Neutrophil (primary cell): ENCODE data around the gene RBCK1.

ENCODE experiments used
- H3K27ac ChIP-seq: fragments of 200-600 bp; sonication (generic); 2 replicates; pipeline ENCODE4 v1.5.1; 2016; ENCODE audit warnings: mild to moderate bottlenecking, moderate library complexity
- H3K27me3 ChIP-seq: fragments of 200-600 bp; sonication (generic); 2 replicates; pipeline ENCODE4 v1.6.0; 2016; ENCODE audit warnings: mild to moderate bottlenecking
- H3K36me3 ChIP-seq: fragments of 200-600 bp; sonication (generic); 2 replicates; pipeline ENCODE4 v1.5.1; 2017
- H3K4me1 ChIP-seq, 2 experiments: fragments of 200-600 bp in 1 of 2; sonication (generic) in 1 of 2; 1 replicate in 1 of 2; 2 replicates in 1 of 2; pipeline versions ENCODE4 v1.5.1 to v1.6.1; 2013 to 2016; ENCODE audit warnings: low read depth in 1 of 2, low read length in 1 of 2, mild to moderate bottlenecking in 1 of 2, moderate library complexity in 1 of 2; ENCODE audit not compliant: control insufficient read depth in 1 of 2, insufficient read depth in 1 of 2
- H3K4me3 ChIP-seq, 2 experiments: fragments of 200-600 bp in 1 of 2; sonication (generic) in 1 of 2; 1 replicate in 1 of 2; 2 replicates in 1 of 2; pipeline ENCODE4 v1.5.1; 2013 to 2016; ENCODE audit warnings: low read depth in 1 of 2, low read length in 1 of 2, mild to moderate bottlenecking in 1 of 2, moderate library complexity in 1 of 2
- H3K9me3 ChIP-seq: fragments of 200-600 bp; sonication (generic); 2 replicates; pipeline ENCODE4 v1.5.1; 2016
- TF ChIP-seq, protein P1 (sequence below): fragments of 200-600 bp; sonication (generic); IDR thresholded peaks from 2 replicates; pipeline ENCODE4 v1.5.1; 2016; ENCODE audit warnings: antibody characterized with exemption

RBCK1 gene

DNA sequence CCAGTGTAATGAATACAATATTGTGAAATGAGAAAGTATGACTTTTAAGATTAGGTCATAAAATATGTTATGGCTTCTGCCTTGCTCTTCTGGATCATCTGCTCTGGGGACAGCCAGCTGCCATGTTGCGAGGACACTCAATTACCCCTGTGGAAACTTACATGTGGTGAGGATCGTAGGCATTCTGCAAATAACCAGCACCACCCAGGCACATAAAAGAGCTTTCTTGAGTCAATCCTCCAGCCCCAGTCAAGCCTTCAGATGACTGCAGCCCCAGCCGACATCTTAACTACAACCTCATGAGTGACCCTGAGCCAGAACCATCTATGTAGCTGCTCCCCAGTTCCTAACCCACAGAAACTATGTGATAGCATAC, 4.5 kb upstream of the RBCK1 start:
- H3K36me3 ChIP-seq = peaks cover 2% of the 10 kb centered on the region
- peaks cover 16 to 17% of the 10 kb centered on the region in 2 experiments for H3K4me1 ChIP-seq
- TF ChIP-seq, protein P1, sequence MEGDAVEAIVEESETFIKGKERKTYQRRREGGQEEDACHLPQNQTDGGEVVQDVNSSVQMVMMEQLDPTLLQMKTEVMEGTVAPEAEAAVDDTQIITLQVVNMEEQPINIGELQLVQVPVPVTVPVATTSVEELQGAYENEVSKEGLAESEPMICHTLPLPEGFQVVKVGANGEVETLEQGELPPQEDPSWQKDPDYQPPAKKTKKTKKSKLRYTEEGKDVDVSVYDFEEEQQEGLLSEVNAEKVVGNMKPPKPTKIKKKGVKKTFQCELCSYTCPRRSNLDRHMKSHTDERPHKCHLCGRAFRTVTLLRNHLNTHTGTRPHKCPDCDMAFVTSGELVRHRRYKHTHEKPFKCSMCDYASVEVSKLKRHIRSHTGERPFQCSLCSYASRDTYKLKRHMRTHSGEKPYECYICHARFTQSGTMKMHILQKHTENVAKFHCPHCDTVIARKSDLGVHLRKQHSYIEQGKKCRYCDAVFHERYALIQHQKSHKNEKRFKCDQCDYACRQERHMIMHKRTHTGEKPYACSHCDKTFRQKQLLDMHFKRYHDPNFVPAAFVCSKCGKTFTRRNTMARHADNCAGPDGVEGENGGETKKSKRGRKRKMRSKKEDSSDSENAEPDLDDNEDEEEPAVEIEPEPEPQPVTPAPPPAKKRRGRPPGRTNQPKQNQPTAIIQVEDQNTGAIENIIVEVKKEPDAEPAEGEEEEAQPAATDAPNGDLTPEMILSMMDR = no peak
- no peaks in the 10 kb centered on the region for H3K27me3 ChIP-seq
- H3K9me3 ChIP-seq = no peaks in the 10 kb centered on the region
- H3K4me3 ChIP-seq = no peak overlapping the region
- H3K27ac ChIP-seq = no peak overlapping the region

DNA sequence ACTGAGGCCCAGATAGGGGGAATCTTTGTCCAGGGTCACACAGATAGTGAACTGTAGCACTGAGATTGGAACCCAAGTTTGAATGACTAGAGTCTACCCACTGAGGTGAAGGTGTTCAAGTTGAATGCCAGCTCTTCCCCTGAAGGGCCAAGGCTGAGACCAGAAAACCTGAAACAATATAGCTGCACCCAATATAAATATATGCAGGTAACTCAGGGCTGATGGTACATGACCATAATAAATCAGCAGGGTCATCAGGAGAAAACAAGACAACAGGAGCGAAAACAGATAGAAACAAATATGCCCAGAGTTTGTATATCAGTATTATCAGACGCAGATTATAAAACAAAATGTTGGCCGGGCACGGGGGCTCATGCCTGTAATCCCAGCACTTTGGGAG, 4.0 kb upstream of the RBCK1 start:
- no peak overlapping the region for H3K4me3 ChIP-seq
- no peaks in the 10 kb centered on the region for H3K36me3 ChIP-seq
- peaks cover 21% of the 10 kb centered on the region in 2 experiments for H3K4me1 ChIP-seq
- TF ChIP-seq, protein P1 = no peak
- no peaks in the 10 kb centered on the region for H3K27me3 ChIP-seq
- no peak overlapping the region for H3K27ac ChIP-seq
- no peaks in the 10 kb centered on the region for H3K9me3 ChIP-seq

DNA sequence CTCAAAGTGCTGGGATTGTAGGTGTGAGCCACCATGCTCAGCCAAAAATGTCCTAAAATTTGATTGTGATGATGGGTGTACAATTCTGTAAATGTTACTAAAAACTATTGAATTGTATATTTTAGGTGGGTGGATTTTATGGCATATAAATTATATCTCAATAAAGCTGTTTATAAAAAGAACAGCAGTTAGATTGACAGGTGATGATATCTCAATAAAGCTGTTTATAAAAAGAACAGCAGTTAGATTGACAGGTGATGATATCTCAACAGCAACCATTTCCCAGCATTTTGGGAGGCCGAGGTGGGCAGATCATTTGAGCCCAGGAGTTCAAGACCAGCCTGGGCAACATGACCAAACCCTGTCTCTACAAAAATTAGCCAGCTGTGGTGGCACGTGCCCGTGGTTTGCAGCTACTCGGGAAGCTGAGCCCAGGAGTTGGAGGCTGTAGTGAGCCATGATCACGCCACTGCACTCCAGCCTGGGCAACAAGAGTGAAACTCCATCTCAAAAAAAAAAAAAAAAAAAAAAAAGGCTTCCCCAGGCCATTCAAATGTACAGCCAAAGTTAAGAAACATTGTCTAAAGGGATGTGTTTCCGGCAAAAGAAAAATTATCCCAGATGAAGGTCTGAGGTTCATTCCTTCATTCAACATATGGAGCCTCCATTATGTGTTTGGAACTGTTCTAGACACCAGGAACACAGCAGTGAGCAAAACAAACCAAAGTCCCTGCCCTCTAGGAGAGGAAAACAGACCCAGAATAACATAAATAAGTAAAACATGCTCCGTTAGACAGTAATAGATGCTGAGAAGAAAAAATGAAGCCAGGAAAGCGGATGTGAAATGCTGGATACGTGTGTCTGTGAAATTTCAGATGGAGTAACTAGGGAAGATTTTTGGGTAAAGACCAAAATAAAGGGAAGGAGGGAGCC, 1.6 kb upstream of the RBCK1 start:
- H3K4me3 ChIP-seq = peak overlapping the region in 1 of 2 experiments; percentile 99
- peaks cover 31 to 35% of the 10 kb centered on the region in 2 experiments for H3K4me1 ChIP-seq
- TF ChIP-seq, protein P1 = no peak
- no peaks in the 10 kb centered on the region for H3K27me3 ChIP-seq
- H3K9me3 ChIP-seq = no peaks in the 10 kb centered on the region
- peaks cover 18% of the 10 kb centered on the region for H3K36me3 ChIP-seq
- no peak overlapping the region for H3K27ac ChIP-seq

DNA sequence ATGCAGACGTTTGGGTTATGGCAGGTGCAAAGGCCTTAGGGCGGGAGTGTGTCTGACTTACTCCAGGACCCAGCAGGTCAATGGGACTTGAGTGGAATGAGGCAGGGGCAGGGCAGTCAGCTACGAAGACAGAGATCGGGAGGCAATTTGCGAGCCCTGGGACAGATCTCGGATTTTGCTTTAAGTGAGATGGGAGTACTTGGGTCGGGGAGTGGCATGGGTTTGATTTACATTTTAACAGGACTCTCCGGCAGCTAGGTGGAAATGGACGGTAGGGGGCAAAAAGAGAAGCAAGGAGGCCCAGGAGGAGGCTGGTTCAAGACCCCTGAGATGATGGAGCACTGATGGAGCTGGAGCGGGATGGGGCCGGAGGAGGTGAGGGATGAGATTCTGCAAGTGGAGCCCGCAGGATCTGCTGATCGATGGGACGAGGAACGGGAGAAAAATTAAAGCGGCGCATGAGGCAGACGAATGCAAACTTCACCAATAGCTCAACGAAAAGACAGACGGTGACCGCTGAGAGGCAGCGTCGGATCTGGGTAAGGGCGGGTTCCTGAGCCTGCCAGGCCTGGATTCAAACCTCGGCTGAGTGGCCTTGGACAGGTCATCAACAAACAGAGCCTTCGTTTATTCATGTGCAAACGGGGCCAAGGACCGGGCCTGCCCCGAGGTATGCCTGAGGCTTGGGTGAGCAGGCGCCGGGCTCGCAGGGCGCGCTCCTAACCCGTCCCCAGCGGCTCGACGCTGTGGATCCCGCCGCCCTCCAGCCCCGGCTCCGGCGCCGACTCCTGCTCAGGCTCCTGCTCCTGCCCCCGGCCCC, 756 bp upstream of the RBCK1 start:
- H3K27ac ChIP-seq = peak overlapping the region; percentile 98
- H3K36me3 ChIP-seq = peaks cover 27% of the 10 kb centered on the region
- H3K9me3 ChIP-seq = no peaks in the 10 kb centered on the region
- no peaks in the 10 kb centered on the region for H3K27me3 ChIP-seq
- TF ChIP-seq, protein P1 = no peak
- peaks cover 24 to 29% of the 10 kb centered on the region in 2 experiments for H3K4me1 ChIP-seq
- H3K4me3 ChIP-seq = peak overlapping the region; percentile 88 to 99

DNA sequence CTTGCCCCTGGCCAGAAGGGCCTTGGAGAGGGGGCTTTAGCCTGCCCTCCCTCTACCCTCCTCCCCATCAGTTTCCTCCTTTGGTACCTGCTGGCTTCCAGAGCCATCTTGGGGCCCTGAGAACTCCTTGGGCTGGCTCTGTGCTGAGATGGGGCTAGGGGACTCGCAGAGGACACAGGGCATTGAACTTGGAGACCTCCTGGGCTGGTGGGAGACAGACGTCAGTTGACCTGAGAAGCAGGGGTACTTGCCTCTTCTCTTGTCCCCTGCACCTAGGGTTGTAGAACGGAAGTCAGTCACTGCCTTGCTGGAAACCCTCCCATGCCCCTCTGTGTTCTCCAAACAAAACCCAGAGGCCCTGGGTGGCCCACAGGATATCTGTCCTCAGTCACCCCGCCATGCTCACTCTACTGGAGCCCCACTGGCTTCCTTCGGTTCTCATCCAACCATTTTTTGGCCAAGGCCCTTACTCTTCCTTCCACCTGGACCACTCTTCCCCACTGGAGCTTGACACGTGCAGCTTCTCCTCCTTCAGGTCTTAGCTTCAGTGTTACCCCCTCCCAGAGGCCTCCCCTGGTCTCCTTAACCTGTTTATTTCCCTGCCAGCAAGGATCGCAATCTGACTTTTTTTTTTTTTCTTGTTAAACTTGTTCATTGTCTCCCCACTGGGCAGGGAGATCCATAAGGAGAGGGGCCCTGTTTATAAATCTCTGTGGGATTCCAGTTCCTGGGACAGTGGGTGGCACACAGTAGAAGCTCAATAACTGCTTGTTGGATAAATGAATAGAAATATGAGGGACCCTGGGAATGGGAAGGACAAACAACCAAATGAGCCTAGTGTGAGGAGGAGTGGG, 971 bp downstream of the RBCK1 start:
- Histone ChIP-seq H3K4me3 (peak overlapping the region; percentile 88 to 99), H3K27ac (peak overlapping the region; percentile 98), H3K9me3 (no peaks in the 10 kb centered on the region), H3K27me3 (no peaks in the 10 kb centered on the region), H3K36me3 (peaks cover 32% of the 10 kb centered on the region), H3K4me1 (peaks cover 24 to 29% of the 10 kb centered on the region in 2 experiments)
- TF ChIP-seq, protein P1 = no peak
